Measurements from ENCODE around the gene NAT14.
"Not testable (repeated sequence)": the region's sequence is repeated elsewhere in the genome, so short reads cannot be mapped to it uniquely, and the experiment has no call there.

Gene NAT14

GRCh38 chr19:55526216-55527196 lies 41.5 kb downstream of the NAT14 start:
- POLR2A ChIA-PET = no interaction called here
- no peak for TF ChIP-seq FOXA1 (IDR thresholded peaks at IDR 0.05)
- TF ChIP-seq L3MBTL2 (conservative IDR thresholded peaks at IDR 0.05) = peak; percentile 92
- no peak for TF ChIP-seq TARDBP (IDR thresholded peaks at IDR 0.05)
- TF ChIP-seq FOXM1 (IDR thresholded peaks at IDR 0.05; ENCODE audit: borderline replicate concordance) = no peak
- TF ChIP-seq ZNF384 (IDR thresholded peaks at IDR 0.05) = no peak
- TF ChIP-seq ELF4 (IDR thresholded peaks at IDR 0.05) = no peak
- CTCF ChIA-PET = no interaction called here
- no peak for DNase-seq (ENCODE audit: extremely low spot score)

- ChIA-PET POLR2A (interaction anchor here (1.1 to 1.4 kb wide), 2 partner anchors 53 to 79 kb away, joined by 3 read pairs; partner anchors contain the start of gene ZNF579), CTCF (no interaction called here)
- TF ChIP-seq FOXK2 (IDR thresholded peaks at IDR 0.05) = no peak
- no peak for TF ChIP-seq SUZ12 (IDR thresholded peaks at IDR 0.05)
- TF ChIP-seq ARNT (IDR thresholded peaks at IDR 0.05) = no peak
- no peak for TF ChIP-seq NFRKB (IDR thresholded peaks at IDR 0.05)
- TF ChIP-seq BHLHE40 (IDR thresholded peaks at IDR 0.05; ENCODE audit: borderline replicate concordance) = no peak
- no peak for TF ChIP-seq LEF1 (IDR thresholded peaks at IDR 0.05; ENCODE audit: borderline replicate concordance)
- no peak for TF ChIP-seq HDGF (IDR thresholded peaks at IDR 0.05; ENCODE audit: borderline replicate concordance)
- TF ChIP-seq PKNOX1 (IDR thresholded peaks at IDR 0.05) = no peak
- no peak for TF ChIP-seq SP1 (IDR thresholded peaks at IDR 0.05)
- no peak for TF ChIP-seq TARDBP (IDR thresholded peaks at IDR 0.05)
- no peak for TF ChIP-seq CTBP1 (IDR thresholded peaks at IDR 0.05; ENCODE audit: borderline replicate concordance)
- no peak for TF ChIP-seq ELF4 (IDR thresholded peaks at IDR 0.05)
- DNase-seq (ENCODE audit: extremely low spot score) = no peak
These were observed 42.4 kb downstream of the NAT14 start for GRCh38 chr19:55527197-55528029.

- no peak for DNase-seq (ENCODE audit: extremely low spot score)
- TF ChIP-seq BHLHE40 (IDR thresholded peaks at IDR 0.05; ENCODE audit: borderline replicate concordance) (no peak), ARNT (IDR thresholded peaks at IDR 0.05) (no peak), ZNF384 (IDR thresholded peaks at IDR 0.05) (no peak), HDGF (IDR thresholded peaks at IDR 0.05; ENCODE audit: borderline replicate concordance) (no peak), NFRKB (IDR thresholded peaks at IDR 0.05) (no peak), FOXM1 (IDR thresholded peaks at IDR 0.05; ENCODE audit: borderline replicate concordance) (no peak), SP1 (IDR thresholded peaks at IDR 0.05) (no peak), LEF1 (IDR thresholded peaks at IDR 0.05; ENCODE audit: borderline replicate concordance) (no peak), FOXA1 (IDR thresholded peaks at IDR 0.05) (no peak), L3MBTL2 (conservative IDR thresholded peaks at IDR 0.05) (no peak), TARDBP (IDR thresholded peaks at IDR 0.05) (no peak), PKNOX1 (IDR thresholded peaks at IDR 0.05) (no peak), ELF4 (IDR thresholded peaks at IDR 0.05) (no peak), CTBP1 (IDR thresholded peaks at IDR 0.05; ENCODE audit: borderline replicate concordance) (no peak), FOXK2 (IDR thresholded peaks at IDR 0.05) (no peak), SUZ12 (IDR thresholded peaks at IDR 0.05) (no peak)
- ChIA-PET CTCF (interaction anchor here (0.6 kb wide), 1 partner anchor 125 kb away, joined by 3 read pairs; no protein-coding TSS in a partner anchor), POLR2A (interaction anchor here (1.1 to 1.4 kb wide), 2 partner anchors 52 to 78 kb away, joined by 3 read pairs; partner anchors contain the start of gene ZNF579)
These were observed 43.2 kb downstream of the NAT14 start for GRCh38 chr19:55528030-55528803.

- no peak for DNase-seq (ENCODE audit: extremely low spot score)
- TF ChIP-seq BHLHE40 (IDR thresholded peaks at IDR 0.05; ENCODE audit: borderline replicate concordance) = no peak
- no peak for TF ChIP-seq SUZ12 (IDR thresholded peaks at IDR 0.05)
- TF ChIP-seq SP1 (IDR thresholded peaks at IDR 0.05) = no peak
- TF ChIP-seq FOXA1 (IDR thresholded peaks at IDR 0.05) = no peak
- TF ChIP-seq TARDBP (IDR thresholded peaks at IDR 0.05) = no peak
- ChIA-PET CTCF (no interaction called here), POLR2A (no interaction called here)
These were observed 44.7 kb downstream of the NAT14 start for GRCh38 chr19:55529636-55530234.

- DNase-seq (ENCODE audit: extremely low spot score) = no peak
- ChIA-PET CTCF (no interaction called here), POLR2A (no interaction called here)
- TF ChIP-seq FOXM1 (IDR thresholded peaks at IDR 0.05; ENCODE audit: borderline replicate concordance) = no peak
- no peak for TF ChIP-seq HDGF (IDR thresholded peaks at IDR 0.05; ENCODE audit: borderline replicate concordance)
- TF ChIP-seq PKNOX1 (IDR thresholded peaks at IDR 0.05) = no peak
- no peak for TF ChIP-seq TARDBP (IDR thresholded peaks at IDR 0.05)
- TF ChIP-seq ZNF384 (IDR thresholded peaks at IDR 0.05) = no peak
- no peak for TF ChIP-seq NFRKB (IDR thresholded peaks at IDR 0.05)
- no peak for TF ChIP-seq ELF4 (IDR thresholded peaks at IDR 0.05)
- no peak for TF ChIP-seq SP1 (IDR thresholded peaks at IDR 0.05)
- no peak for TF ChIP-seq BHLHE40 (IDR thresholded peaks at IDR 0.05; ENCODE audit: borderline replicate concordance)
- TF ChIP-seq L3MBTL2 (conservative IDR thresholded peaks at IDR 0.05) = no peak
- TF ChIP-seq ARNT (IDR thresholded peaks at IDR 0.05) = no peak
- no peak for TF ChIP-seq FOXA1 (IDR thresholded peaks at IDR 0.05)
- no peak for TF ChIP-seq CTBP1 (IDR thresholded peaks at IDR 0.05; ENCODE audit: borderline replicate concordance)
- TF ChIP-seq LEF1 (IDR thresholded peaks at IDR 0.05; ENCODE audit: borderline replicate concordance) = no peak
- TF ChIP-seq SUZ12 (IDR thresholded peaks at IDR 0.05) = no peak
These were observed 46.0 kb downstream of the NAT14 start for GRCh38 chr19:55530996-55531395.

GRCh38 chr19:55534280-55534679 lies 49.3 kb downstream of the NAT14 start:
- CTCF ChIA-PET; DNase-seq (ENCODE audit: extremely low spot score); POLR2A ChIA-PET: not testable (repeated sequence)

Data from HEK293T (cell line).